K562 (cell line): ENCODE data around the gene DIS3L2. TPM values are rescaled to one million over a fixed set of nuclear protein-coding genes. Genes with fewer than 3 reads are reported as not detected.
A peak's percentile ranks its signal among the peaks of the same experiment; 100 is the strongest.

Source experiments
- E2F3 ChIP-seq: fragments of 250-450 bp; sonication (Bioruptor Pico); IDR thresholded peaks from 2 replicates; pipeline ENCODE4 v1.4.0; 2020; ENCODE audit warnings: mild to moderate bottlenecking
- GTF3C2 ChIP-seq: IDR thresholded peaks from 3 replicates; pipeline ENCODE4 v1.6.1; 2011; ENCODE audit warnings: borderline replicate concordance, mild to moderate bottlenecking, moderate library complexity; ENCODE audit not compliant: insufficient read length; ENCODE audit errors: extremely low read depth
- KAT7 ChIP-seq: sonication (generic); formaldehyde crosslinking; IDR thresholded peaks from 2 replicates; pipeline ENCODE4 v1.8.0; 2022; ENCODE audit warnings: missing genetic modification reagents, mild to moderate bottlenecking, borderline replicate concordance
- KAT8 ChIP-seq: fragments of 450-650 bp; IDR thresholded peaks from 2 replicates; pipeline ENCODE4 v1.6.1; 2016; ENCODE audit warnings: low read depth, mild to moderate bottlenecking
- NCOA4 ChIP-seq: fragments of 450-650 bp; IDR thresholded peaks from 2 replicates; pipeline ENCODE4 v1.6.1; 2018; ENCODE audit warnings: mild to moderate bottlenecking; ENCODE audit not compliant: partially characterized antibody
- PRDM10 ChIP-seq: fragments of 450-650 bp; IDR thresholded peaks from 2 replicates; pipeline ENCODE4 v1.6.1; 2018; ENCODE audit not compliant: partially characterized antibody
- RERE ChIP-seq: sonication (generic); formaldehyde crosslinking; IDR thresholded peaks from 2 replicates; pipeline ENCODE4 v1.8.0; 2023; ENCODE audit warnings: missing genetic modification reagents, mild to moderate bottlenecking, borderline replicate concordance
- RUNX1 ChIP-seq: sonication (generic); IDR thresholded peaks from 2 replicates; pipeline ENCODE4 v1.6.1; 2016; ENCODE audit warnings: antibody characterized with exemption, low read depth
- TCF7 ChIP-seq: sonication (generic); IDR thresholded peaks from 2 replicates; pipeline ENCODE4 v1.6.1; 2016; ENCODE audit warnings: antibody characterized with exemption, borderline replicate concordance
- TFE3 ChIP-seq: fragments of 450-650 bp; formaldehyde crosslinking; IDR thresholded peaks from 2 replicates; pipeline ENCODE4 v1.4.0; 2020; ENCODE audit warnings: mild to moderate bottlenecking, mixed read lengths
- XRCC4 ChIP-seq: IDR thresholded peaks from one replicate; pipeline ENCODE4 v1.6.1; 2011; ENCODE audit not compliant: insufficient read depth, insufficient read length; ENCODE audit errors: extremely low read depth
- ZFP30 ChIP-seq: fragments of 250-450 bp; sonication (Bioruptor Pico); IDR thresholded peaks from 2 replicates; pipeline ENCODE4 v1.8.0; 2022; ENCODE audit warnings: moderate library complexity, mild to moderate bottlenecking, inconsistent platforms, borderline replicate concordance
- polyA plus RNA-seq, 8 experiments: library from polyadenylated mRNA; depleted of rRNA in 4 of 8; stranded (reverse) in 5 of 8; unstranded in 3 of 8; fragments of >200 nt; fragmentation: Nextera tagmentation in 2 of 8; fragmentation: Illumina TruSeq in 1 of 8; extraction: Ambion mirVana in 2 of 8; extraction: Trizol in 1 of 8; gene quantifications; 2 replicates each; pipeline versions ENCODE4 v1.2.1 to v1.2.3, GENCODE V29; 2011 to 2014; ENCODE audit warnings: inconsistent platforms in 1 of 8, missing spikeins in 1 of 8
- total RNA-seq, 7 experiments: library from RNA; depleted of rRNA in 6 of 7; stranded (reverse); fragments of >200 nt in 6 of 7; fragmentation: Illumina TruSeq in 2 of 7; extraction: Trizol in 2 of 7; gene quantifications; 2 replicates each; pipeline versions ENCODE4 v1.2.1 to v1.2.3, GENCODE V29; 2011 to 2021; ENCODE audit warnings: low replicate concordance in 1 of 7

Gene DIS3L2
- total and polyA plus RNA-seq, 9 of the 15 experiments (the other 6 are each of a cell fraction or from before 2014, with no cell fraction given) = 1.5 to 19.2 (median 11.2) TPM

GRCh38 chr2:231985823-231986261 is 24.3 kb downstream of the DIS3L2 start (continued):
- TF ChIP-seq GTF3C2 (no peak), XRCC4 (no peak), TFE3 (CRISPR knock-in tag) (no peak), NCOA4 (no peak), KAT8 (no peak), ZFP30 (CRISPR knock-in tag) (no peak), PRDM10 (peak; percentile 91), E2F3 (CRISPR knock-in tag) (no peak), RUNX1 (no peak), RERE (CRISPR knock-in tag) (no peak), KAT7 (no peak), TCF7 (no peak)
